Measurements from ENCODE around the gene ZNF169.

Gene ZNF169

DNA sequence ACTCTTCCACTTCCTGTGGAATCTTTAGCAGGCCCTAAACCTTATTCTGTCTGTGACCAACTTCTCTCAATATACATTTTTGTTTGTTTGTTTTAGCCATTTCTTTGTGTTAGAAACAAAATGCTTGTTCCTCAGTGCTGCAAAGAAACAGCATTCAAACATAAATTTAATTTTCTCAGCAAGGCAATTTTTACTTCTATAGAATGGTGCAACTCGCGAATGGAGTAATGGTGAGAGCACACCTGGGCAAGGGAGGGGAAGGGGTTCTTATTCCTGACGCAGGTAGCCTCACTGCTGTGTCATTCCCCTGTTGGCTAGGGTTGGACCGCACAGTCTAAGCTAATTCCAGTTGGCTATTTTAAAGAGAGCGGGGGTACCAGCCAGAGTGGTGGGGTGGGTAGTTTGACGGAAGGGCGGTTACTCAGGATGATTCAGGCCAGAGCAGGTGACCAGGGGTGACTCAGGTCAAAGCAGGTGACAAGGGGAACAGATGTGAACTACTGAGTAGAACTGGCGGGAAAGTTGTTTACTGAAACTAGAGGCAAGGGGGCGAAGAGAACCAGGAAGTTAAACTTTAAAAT lies 21.4 kb downstream of the ZNF169 start:
- Histone ChIP-seq H3K27ac (replicated peaks) (no peak overlapping the region), H3K4me3 (replicated peaks; ENCODE audit: insufficient read depth, low read length) (no peak overlapping the region), H3K27me3 (ENCODE audit: insufficient read depth, poor library complexity, severe bottlenecking) (no peaks in the 10 kb centered on the region)
- DNase-seq (ENCODE audit: low read depth in 1 of 2, low spot score in 1 of 2), result no peak
- TF ChIP-seq SPI1 (IDR thresholded peaks at IDR 0.05; ENCODE audit: borderline replicate concordance, low read depth), result no peak
- TF ChIP-seq, protein P1, sequence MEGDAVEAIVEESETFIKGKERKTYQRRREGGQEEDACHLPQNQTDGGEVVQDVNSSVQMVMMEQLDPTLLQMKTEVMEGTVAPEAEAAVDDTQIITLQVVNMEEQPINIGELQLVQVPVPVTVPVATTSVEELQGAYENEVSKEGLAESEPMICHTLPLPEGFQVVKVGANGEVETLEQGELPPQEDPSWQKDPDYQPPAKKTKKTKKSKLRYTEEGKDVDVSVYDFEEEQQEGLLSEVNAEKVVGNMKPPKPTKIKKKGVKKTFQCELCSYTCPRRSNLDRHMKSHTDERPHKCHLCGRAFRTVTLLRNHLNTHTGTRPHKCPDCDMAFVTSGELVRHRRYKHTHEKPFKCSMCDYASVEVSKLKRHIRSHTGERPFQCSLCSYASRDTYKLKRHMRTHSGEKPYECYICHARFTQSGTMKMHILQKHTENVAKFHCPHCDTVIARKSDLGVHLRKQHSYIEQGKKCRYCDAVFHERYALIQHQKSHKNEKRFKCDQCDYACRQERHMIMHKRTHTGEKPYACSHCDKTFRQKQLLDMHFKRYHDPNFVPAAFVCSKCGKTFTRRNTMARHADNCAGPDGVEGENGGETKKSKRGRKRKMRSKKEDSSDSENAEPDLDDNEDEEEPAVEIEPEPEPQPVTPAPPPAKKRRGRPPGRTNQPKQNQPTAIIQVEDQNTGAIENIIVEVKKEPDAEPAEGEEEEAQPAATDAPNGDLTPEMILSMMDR (IDR thresholded peaks at IDR 0.05; ENCODE audit: insufficient read depth, low read length), result no peak
- TF ChIP-seq POLR2AphosphoS5 (IDR thresholded peaks at IDR 0.05; ENCODE audit: low read depth), result no peak
- no peak for TF ChIP-seq GABPA (IDR thresholded peaks at IDR 0.05; ENCODE audit: low read depth)
- TF ChIP-seq, protein P2, sequence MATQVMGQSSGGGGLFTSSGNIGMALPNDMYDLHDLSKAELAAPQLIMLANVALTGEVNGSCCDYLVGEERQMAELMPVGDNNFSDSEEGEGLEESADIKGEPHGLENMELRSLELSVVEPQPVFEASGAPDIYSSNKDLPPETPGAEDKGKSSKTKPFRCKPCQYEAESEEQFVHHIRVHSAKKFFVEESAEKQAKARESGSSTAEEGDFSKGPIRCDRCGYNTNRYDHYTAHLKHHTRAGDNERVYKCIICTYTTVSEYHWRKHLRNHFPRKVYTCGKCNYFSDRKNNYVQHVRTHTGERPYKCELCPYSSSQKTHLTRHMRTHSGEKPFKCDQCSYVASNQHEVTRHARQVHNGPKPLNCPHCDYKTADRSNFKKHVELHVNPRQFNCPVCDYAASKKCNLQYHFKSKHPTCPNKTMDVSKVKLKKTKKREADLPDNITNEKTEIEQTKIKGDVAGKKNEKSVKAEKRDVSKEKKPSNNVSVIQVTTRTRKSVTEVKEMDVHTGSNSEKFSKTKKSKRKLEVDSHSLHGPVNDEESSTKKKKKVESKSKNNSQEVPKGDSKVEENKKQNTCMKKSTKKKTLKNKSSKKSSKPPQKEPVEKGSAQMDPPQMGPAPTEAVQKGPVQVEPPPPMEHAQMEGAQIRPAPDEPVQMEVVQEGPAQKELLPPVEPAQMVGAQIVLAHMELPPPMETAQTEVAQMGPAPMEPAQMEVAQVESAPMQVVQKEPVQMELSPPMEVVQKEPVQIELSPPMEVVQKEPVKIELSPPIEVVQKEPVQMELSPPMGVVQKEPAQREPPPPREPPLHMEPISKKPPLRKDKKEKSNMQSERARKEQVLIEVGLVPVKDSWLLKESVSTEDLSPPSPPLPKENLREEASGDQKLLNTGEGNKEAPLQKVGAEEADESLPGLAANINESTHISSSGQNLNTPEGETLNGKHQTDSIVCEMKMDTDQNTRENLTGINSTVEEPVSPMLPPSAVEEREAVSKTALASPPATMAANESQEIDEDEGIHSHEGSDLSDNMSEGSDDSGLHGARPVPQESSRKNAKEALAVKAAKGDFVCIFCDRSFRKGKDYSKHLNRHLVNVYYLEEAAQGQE (IDR thresholded peaks at IDR 0.05; ENCODE audit: insufficient replicate concordance, low read depth), result no peak

- Histone ChIP-seq H3K27ac (replicated peaks) (no peak overlapping the region), H3K27me3 (ENCODE audit: insufficient read depth, poor library complexity, severe bottlenecking) (no peaks in the 10 kb centered on the region), H3K4me3 (replicated peaks; ENCODE audit: insufficient read depth, low read length) (no peak overlapping the region)
- no peak for DNase-seq (ENCODE audit: low read depth in 1 of 2, low spot score in 1 of 2)
- no peak for TF ChIP-seq GABPA (IDR thresholded peaks at IDR 0.05; ENCODE audit: low read depth)
- no peak for TF ChIP-seq POLR2AphosphoS5 (IDR thresholded peaks at IDR 0.05; ENCODE audit: low read depth)
- TF ChIP-seq, protein P2 (IDR thresholded peaks at IDR 0.05; ENCODE audit: insufficient replicate concordance, low read depth), result no peak
- TF ChIP-seq SPI1 (IDR thresholded peaks at IDR 0.05; ENCODE audit: borderline replicate concordance, low read depth), result no peak
- TF ChIP-seq, protein P1 (IDR thresholded peaks at IDR 0.05; ENCODE audit: insufficient read depth, low read length), result no peak
Observed at GRCh38 chr9:94281101-94281500, 22.0 kb downstream of the ZNF169 start.

- H3K27ac ChIP-seq (replicated peaks), result no peak overlapping the region
- H3K4me3 ChIP-seq (replicated peaks; ENCODE audit: insufficient read depth, low read length), result no peak overlapping the region
- TF ChIP-seq POLR2AphosphoS5 (IDR thresholded peaks at IDR 0.05; ENCODE audit: low read depth) (no peak), SPI1 (IDR thresholded peaks at IDR 0.05; ENCODE audit: borderline replicate concordance, low read depth) (no peak), GABPA (IDR thresholded peaks at IDR 0.05; ENCODE audit: low read depth) (no peak)
- TF ChIP-seq, protein P2 (IDR thresholded peaks at IDR 0.05; ENCODE audit: insufficient replicate concordance, low read depth), result no peak
- TF ChIP-seq, protein P1 (IDR thresholded peaks at IDR 0.05; ENCODE audit: insufficient read depth, low read length), result no peak
- no peaks in the 10 kb centered on the region for H3K27me3 ChIP-seq (ENCODE audit: insufficient read depth, poor library complexity, severe bottlenecking)
- DNase-seq (ENCODE audit: low read depth in 1 of 2, low spot score in 1 of 2), result no peak
Observed at GRCh38 chr9:94286116-94286515, 27.0 kb downstream of the ZNF169 start.
